K562 (cell line): ENCODE data around the gene TMEM131L. TPM values are rescaled to one million over a fixed set of nuclear protein-coding genes. Genes with fewer than 3 reads are reported as not detected.

Source experiments
- CTBP1 ChIP-seq: fragments of 450-650 bp; IDR thresholded peaks from 2 replicates; pipeline ENCODE4 v1.6.1; 2016; ENCODE audit warnings: borderline replicate concordance
- GTF2E2 ChIP-seq: fragments of 200-800 bp; sonication (Bioruptor generic); IDR thresholded peaks from 2 replicates; pipeline ENCODE4 v1.6.1; 2016; ENCODE audit warnings: missing genetic modification characterization, missing compliant biosample characterization
- HDAC3 ChIP-seq: fragments of 450-650 bp; IDR thresholded peaks from 2 replicates; pipeline ENCODE4 v1.6.1; 2018; ENCODE audit warnings: borderline replicate concordance, mild to moderate bottlenecking, moderate library complexity; ENCODE audit not compliant: partially characterized antibody
- L3MBTL2 ChIP-seq: fragments of 450-650 bp; IDR thresholded peaks from 2 replicates; pipeline ENCODE4 v1.6.1; 2016; ENCODE audit warnings: mild to moderate bottlenecking, moderate library complexity
- MXI1 ChIP-seq: IDR thresholded peaks from 2 replicates; pipeline ENCODE4 v1.6.1; 2011; ENCODE audit warnings: low read depth, mild to moderate bottlenecking, improper control_type of control experiment, low read length
- MYNN ChIP-seq, 2 experiments: sonication (generic); formaldehyde crosslinking in 1 of 2; IDR thresholded peaks; 2 replicates each; pipeline versions ENCODE4 v1.5.0 to v1.6.1; 2016 to 2020; ENCODE audit warnings: antibody characterized with exemption in 1 of 2, missing genetic modification reagents in 1 of 2
- OTX1 ChIP-seq: fragments of 450-650 bp; formaldehyde crosslinking; IDR thresholded peaks from 2 replicates; pipeline ENCODE4 v1.4.0; 2022; ENCODE audit warnings: mild to moderate bottlenecking
- POLR2AphosphoS5 ChIP-seq: IDR thresholded peaks from 2 replicates; pipeline ENCODE4 v1.6.1; 2011; ENCODE audit warnings: mild to moderate bottlenecking, low read depth, low read length, moderate library complexity; ENCODE audit not compliant: control insufficient read depth, insufficient read depth
- POLR2G ChIP-seq: fragments of 200-400 bp; formaldehyde crosslinking; IDR thresholded peaks from 2 replicates; pipeline ENCODE4 v1.6.1; 2017; ENCODE audit warnings: low read depth, mild to moderate bottlenecking, antibody characterized with exemption, low read length, moderate library complexity
- SPI1 ChIP-seq: IDR thresholded peaks from 2 replicates; pipeline ENCODE4 v1.6.1; 2011; ENCODE audit warnings: low read depth, low read length, control low read depth, borderline replicate concordance
- TAF1 ChIP-seq: IDR thresholded peaks from 2 replicates; pipeline ENCODE4 v1.6.1; 2011; ENCODE audit warnings: mild to moderate bottlenecking, low read length, moderate library complexity; ENCODE audit not compliant: insufficient read depth, control insufficient read depth, severe bottlenecking; ENCODE audit errors: extremely low read depth
- TEAD1 ChIP-seq, 2 experiments: fragments of 450-650 bp in 1 of 2; sonication (generic) in 1 of 2; formaldehyde crosslinking; IDR thresholded peaks; 2 replicates each; pipeline versions ENCODE4 v1.4.0 to v1.8.0; 2020 to 2022; ENCODE audit warnings: mild to moderate bottlenecking in 2 of 2, missing genetic modification reagents in 1 of 2
- TOE1 ChIP-seq, 2 experiments: fragments of 450-650 bp in 1 of 2; sonication (generic) in 1 of 2; formaldehyde crosslinking in 1 of 2; IDR thresholded peaks; 2 replicates each; pipeline versions ENCODE4 v1.7.1 to v1.8.0; 2016 to 2022; ENCODE audit warnings: borderline replicate concordance in 2 of 2, mild to moderate bottlenecking in 2 of 2, antibody characterized with exemption in 1 of 2, inconsistent platforms in 1 of 2, low read depth in 1 of 2, missing genetic modification reagents in 1 of 2, moderate library complexity in 1 of 2
- ZFX ChIP-seq: sonication (generic); formaldehyde crosslinking; IDR thresholded peaks from 2 replicates; pipeline ENCODE4 v1.8.0; 2022; ENCODE audit warnings: mild to moderate bottlenecking, missing genetic modification reagents, moderate library complexity
- polyA plus RNA-seq, 8 experiments: library from polyadenylated mRNA; depleted of rRNA in 4 of 8; stranded (reverse) in 5 of 8; unstranded in 3 of 8; fragments of >200 nt; fragmentation: Nextera tagmentation in 2 of 8; fragmentation: Illumina TruSeq in 1 of 8; extraction: Ambion mirVana in 2 of 8; extraction: Trizol in 1 of 8; gene quantifications; 2 replicates each; pipeline versions ENCODE4 v1.2.1 to v1.2.3, GENCODE V29; 2011 to 2014; ENCODE audit warnings: inconsistent platforms in 1 of 8, missing spikeins in 1 of 8
- total RNA-seq, 7 experiments: library from RNA; depleted of rRNA in 6 of 7; stranded (reverse); fragments of >200 nt in 6 of 7; fragmentation: Illumina TruSeq in 2 of 7; extraction: Trizol in 2 of 7; gene quantifications; 2 replicates each; pipeline versions ENCODE4 v1.2.1 to v1.2.3, GENCODE V29; 2011 to 2021; ENCODE audit warnings: low replicate concordance in 1 of 7
- TF ChIP-seq, protein P1 (sequence below): fragments of 150-350 bp; IDR thresholded peaks from 2 replicates; pipeline ENCODE4 v1.6.1; 2014; ENCODE audit warnings: low read depth, mild to moderate bottlenecking, low read length, borderline replicate concordance
- TF ChIP-seq, protein P2 (sequence below): sonication (generic); formaldehyde crosslinking; IDR thresholded peaks from 2 replicates; pipeline ENCODE4 v1.5.0; 2020; ENCODE audit warnings: missing genetic modification reagents
- TF ChIP-seq, protein P3 (sequence below): sonication (generic); formaldehyde crosslinking; IDR thresholded peaks from 2 replicates; pipeline ENCODE4 v1.8.0; 2022; ENCODE audit warnings: missing genetic modification reagents, mild to moderate bottlenecking, moderate library complexity, borderline replicate concordance
- TF ChIP-seq, protein P4 (sequence below): sonication (generic); formaldehyde crosslinking; IDR thresholded peaks from 2 replicates; pipeline ENCODE4 v1.9.0; 2022; ENCODE audit warnings: mild to moderate bottlenecking, missing genetic modification reagents

TMEM131L gene
- total and polyA plus RNA-seq, 9 of the 15 experiments (the other 6 are each of a cell fraction or from before 2014, with no cell fraction given): 1.2 to 20.8 (median 12.9) TPM

DNA sequence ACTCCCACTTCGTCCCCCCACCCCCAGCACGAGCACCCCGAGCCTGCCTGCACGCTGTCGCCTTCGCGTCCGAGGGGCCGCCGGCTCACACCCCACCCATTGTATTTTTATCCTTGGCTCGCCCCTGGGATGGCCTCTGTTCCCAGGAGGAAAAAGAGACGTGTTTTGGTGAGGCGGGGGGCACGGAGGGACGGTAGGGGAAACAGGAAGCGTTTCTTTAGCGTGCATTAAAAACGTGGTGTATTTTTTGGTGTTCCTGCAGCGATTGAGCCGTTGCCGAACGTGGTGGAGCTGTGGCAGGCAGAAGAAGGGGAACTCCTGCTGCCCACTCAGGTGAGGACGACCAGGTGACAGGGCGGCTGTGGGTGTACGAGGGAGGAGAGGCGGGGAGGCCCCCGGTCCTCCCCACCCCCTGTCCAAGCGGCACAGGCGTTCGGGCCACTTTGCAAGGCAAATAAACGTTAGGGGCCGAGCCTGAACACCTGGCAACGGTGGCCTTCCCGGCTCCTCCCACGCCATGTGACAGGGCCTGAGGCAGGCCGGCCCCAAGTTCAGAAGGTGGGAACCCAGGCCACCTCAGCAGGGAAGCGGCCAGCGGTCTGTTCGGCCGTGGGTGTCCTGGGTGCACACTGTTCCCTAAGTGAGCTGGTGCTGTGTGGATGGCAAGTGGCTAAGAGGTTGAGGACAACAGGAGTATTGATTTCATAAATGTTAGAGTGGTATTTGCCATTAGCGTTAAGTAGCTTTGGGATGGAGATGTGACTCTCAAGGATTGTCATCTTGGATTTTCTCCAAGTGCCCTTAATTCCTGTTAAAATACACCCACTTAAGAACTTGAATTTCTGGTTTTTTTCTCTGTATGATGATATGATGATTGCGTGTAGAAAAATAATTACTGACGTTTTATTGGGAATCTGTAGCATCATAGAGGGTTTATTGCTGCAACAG, 1.1 kb downstream of the TMEM131L start (continued):
- TF ChIP-seq, protein P1, sequence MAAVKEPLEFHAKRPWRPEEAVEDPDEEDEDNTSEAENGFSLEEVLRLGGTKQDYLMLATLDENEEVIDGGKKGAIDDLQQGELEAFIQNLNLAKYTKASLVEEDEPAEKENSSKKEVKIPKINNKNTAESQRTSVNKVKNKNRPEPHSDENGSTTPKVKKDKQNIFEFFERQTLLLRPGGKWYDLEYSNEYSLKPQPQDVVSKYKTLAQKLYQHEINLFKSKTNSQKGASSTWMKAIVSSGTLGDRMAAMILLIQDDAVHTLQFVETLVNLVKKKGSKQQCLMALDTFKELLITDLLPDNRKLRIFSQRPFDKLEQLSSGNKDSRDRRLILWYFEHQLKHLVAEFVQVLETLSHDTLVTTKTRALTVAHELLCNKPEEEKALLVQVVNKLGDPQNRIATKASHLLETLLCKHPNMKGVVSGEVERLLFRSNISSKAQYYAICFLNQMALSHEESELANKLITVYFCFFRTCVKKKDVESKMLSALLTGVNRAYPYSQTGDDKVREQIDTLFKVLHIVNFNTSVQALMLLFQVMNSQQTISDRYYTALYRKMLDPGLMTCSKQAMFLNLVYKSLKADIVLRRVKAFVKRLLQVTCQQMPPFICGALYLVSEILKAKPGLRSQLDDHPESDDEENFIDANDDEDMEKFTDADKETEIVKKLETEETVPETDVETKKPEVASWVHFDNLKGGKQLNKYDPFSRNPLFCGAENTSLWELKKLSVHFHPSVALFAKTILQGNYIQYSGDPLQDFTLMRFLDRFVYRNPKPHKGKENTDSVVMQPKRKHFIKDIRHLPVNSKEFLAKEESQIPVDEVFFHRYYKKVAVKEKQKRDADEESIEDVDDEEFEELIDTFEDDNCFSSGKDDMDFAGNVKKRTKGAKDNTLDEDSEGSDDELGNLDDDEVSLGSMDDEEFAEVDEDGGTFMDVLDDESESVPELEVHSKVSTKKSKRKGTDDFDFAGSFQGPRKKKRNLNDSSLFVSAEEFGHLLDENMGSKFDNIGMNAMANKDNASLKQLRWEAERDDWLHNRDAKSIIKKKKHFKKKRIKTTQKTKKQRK: no peak
- TF ChIP-seq MXI1 (0 out of 2 replicates have a peak, but pooled peaks have one; percentile 44), CTBP1 (peak; percentile 18; the same call in 1 of the 2 replicates), L3MBTL2 (peak; percentile 23; the same call in 1 of the 2 replicates), TEAD1 (CRISPR knock-in tag; IDR thresholded peaks at IDR 0.05) (peak in 1 of 2 experiments; percentile 51; a peak in 1 of 4 replicates), OTX1 (CRISPR knock-in tag) (no peak), GTF2E2 (tag) (no peak), MYNN (IDR thresholded peaks at IDR 0.05) (no peak), MYNN (CRISPR knock-in tag; IDR thresholded peaks at IDR 0.05) (no peak), TOE1 (IDR thresholded peaks at IDR 0.05; ENCODE audit: borderline replicate concordance) (peak; percentile 44; the same call in 1 of the 2 replicates), TOE1 (CRISPR knock-in tag; IDR thresholded peaks at IDR 0.05; ENCODE audit: borderline replicate concordance, low read depth) (no peak), SPI1 (no peak), TAF1 (peak; percentile 33), POLR2G (peak; percentile 55), ZFX (peak; percentile 52), POLR2AphosphoS5 (0 out of 2 replicates have a peak, but pooled peaks have one; percentile 9), HDAC3 (no peak)
- TF ChIP-seq, protein P2, sequence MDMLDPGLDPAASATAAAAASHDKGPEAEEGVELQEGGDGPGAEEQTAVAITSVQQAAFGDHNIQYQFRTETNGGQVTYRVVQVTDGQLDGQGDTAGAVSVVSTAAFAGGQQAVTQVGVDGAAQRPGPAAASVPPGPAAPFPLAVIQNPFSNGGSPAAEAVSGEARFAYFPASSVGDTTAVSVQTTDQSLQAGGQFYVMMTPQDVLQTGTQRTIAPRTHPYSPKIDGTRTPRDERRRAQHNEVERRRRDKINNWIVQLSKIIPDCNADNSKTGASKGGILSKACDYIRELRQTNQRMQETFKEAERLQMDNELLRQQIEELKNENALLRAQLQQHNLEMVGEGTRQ (CRISPR knock-in tag): peak; percentile 75
- TF ChIP-seq, protein P3, sequence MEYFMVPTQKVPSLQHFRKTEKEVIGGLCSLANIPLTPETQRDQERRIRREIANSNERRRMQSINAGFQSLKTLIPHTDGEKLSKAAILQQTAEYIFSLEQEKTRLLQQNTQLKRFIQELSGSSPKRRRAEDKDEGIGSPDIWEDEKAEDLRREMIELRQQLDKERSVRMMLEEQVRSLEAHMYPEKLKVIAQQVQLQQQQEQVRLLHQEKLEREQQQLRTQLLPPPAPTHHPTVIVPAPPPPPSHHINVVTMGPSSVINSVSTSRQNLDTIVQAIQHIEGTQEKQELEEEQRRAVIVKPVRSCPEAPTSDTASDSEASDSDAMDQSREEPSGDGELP (CRISPR knock-in tag): peak; percentile 62; the same call in 1 of the 2 replicates
- TF ChIP-seq, protein P4, sequence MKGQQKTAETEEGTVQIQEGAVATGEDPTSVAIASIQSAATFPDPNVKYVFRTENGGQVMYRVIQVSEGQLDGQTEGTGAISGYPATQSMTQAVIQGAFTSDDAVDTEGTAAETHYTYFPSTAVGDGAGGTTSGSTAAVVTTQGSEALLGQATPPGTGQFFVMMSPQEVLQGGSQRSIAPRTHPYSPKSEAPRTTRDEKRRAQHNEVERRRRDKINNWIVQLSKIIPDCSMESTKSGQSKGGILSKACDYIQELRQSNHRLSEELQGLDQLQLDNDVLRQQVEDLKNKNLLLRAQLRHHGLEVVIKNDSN (CRISPR knock-in tag): peak; percentile 87
